HCT116 (cell line): ENCODE data around the gene IL31RA. TPM values are rescaled to one million over a fixed set of nuclear protein-coding genes. Genes with fewer than 3 reads are reported as not detected.

Experiments used
- ATAC-seq: fragments of 200-7000 bp; cut with Tn5 transposase; 2 replicates; pipeline ENCODE4 v1.9.1; 2020; ENCODE audit warnings: mild to moderate bottlenecking, moderate library complexity
- BruUV-seq: library from RNA; stranded (reverse); fragments of 400-500 nt; replicated peaks from 2 replicates; lab custom pipeline; 2021; lab: Mats Ljungman, UMichigan
- CTCF ChIA-PET: fragments of 300-600 bp; sonication (Branson Sonifier 250); formaldehyde crosslinking; loops from one replicate; lab custom pipeline; 2021; ENCODE audit warnings: antibody characterized with exemption; lab: Charles Lee
- POLR2A ChIA-PET: fragments of 300-600, 350-600 bp; sonication (Branson Sonifier 250); formaldehyde crosslinking; loops from one replicate; lab custom pipeline; 2021; ENCODE audit warnings: antibody characterized with exemption; lab: Charles Lee
- RAD21 ChIA-PET, 2 experiments: fragments of 300-600 bp; sonication (Branson Sonifier 250); formaldehyde crosslinking; loops; one replicate each; lab custom pipeline; 2023; ENCODE audit warnings: low total read pairs in 2 of 2; ENCODE audit not compliant: uncharacterized antibody in 2 of 2, unreplicated experiment in 2 of 2, low non-redundant PET in 1 of 2; lab: Charles Lee
- DNase-seq: peaks from one replicate; pipeline ENCODE4 v3.0.0-alpha.2; 2010; ENCODE audit warnings: low read depth, low spot score
- H2AFZ ChIP-seq: fragments of 200-600 bp; shearing (Covaris generic), sonication (generic); 2 replicates; pipeline ENCODE4 v1.6.1; 2017; ENCODE audit warnings: low read depth, mixed run types, mixed read lengths, antibody characterized with exemption, low read length; ENCODE audit not compliant: poor library complexity, severe bottlenecking
- H3K27ac ChIP-seq: 2 replicates; pipeline ENCODE4 v1.5.1; 2012; ENCODE audit warnings: low read depth, low read length
- H3K27me3 ChIP-seq: fragments of 200-600 bp; sonication (generic); 2 replicates; pipeline ENCODE4 v1.6.1; 2016; ENCODE audit warnings: mixed run types, low read length, mixed read lengths; ENCODE audit not compliant: insufficient read depth
- H3K36me3 ChIP-seq, 2 experiments: fragments of 200-500 bp in 1 of 2; fragments of 200-600 bp in 1 of 2; sonication (Bioruptor generic) in 1 of 2; sonication (generic) in 1 of 2; 2 replicates each; pipeline versions ENCODE4 v1.5.1 to v1.6.1; 2014 to 2016; ENCODE audit warnings: low read length in 2 of 2, inconsistent platforms in 1 of 2, mixed read lengths in 1 of 2, mixed run types in 1 of 2; ENCODE audit not compliant: insufficient read depth in 2 of 2, control insufficient read depth in 1 of 2
- H3K4me1 ChIP-seq, 2 experiments: fragments of 200-600 bp in 1 of 2; sonication (generic) in 1 of 2; 2 replicates each; pipeline versions ENCODE4 v1.5.1 to v1.6.1; 2012 to 2017; ENCODE audit warnings: low read length in 2 of 2, inconsistent platforms in 1 of 2, mild to moderate bottlenecking in 1 of 2, mixed read lengths in 1 of 2, mixed run types in 1 of 2, moderate library complexity in 1 of 2; ENCODE audit not compliant: insufficient read depth in 2 of 2, control insufficient read depth in 1 of 2
- H3K4me2 ChIP-seq: fragments of 200-600 bp; sonication (generic); 2 replicates; pipeline ENCODE4 v1.6.1; 2017; ENCODE audit warnings: mixed run types, low read length, mixed read lengths
- H3K4me3 ChIP-seq, 2 experiments: fragments of 200-600 bp in 1 of 2; sonication (generic) in 1 of 2; replicated peaks in 1 of 2; 2 replicates each; pipeline ENCODE4 v1.5.1; 2011 to 2016; ENCODE audit warnings: low read length in 2 of 2, control low read depth in 1 of 2, low read depth in 1 of 2, mild to moderate bottlenecking in 1 of 2, mixed read lengths in 1 of 2, mixed run types in 1 of 2
- H3K79me2 ChIP-seq: fragments of 200-600 bp; sonication (generic); 2 replicates; pipeline ENCODE4 v1.6.1; 2017; ENCODE audit warnings: mild to moderate bottlenecking, mixed run types, low read length, moderate library complexity, mixed read lengths; ENCODE audit not compliant: insufficient read depth
- H3K9ac ChIP-seq: fragments of 200-600 bp; sonication (generic); 2 replicates; pipeline ENCODE4 v1.6.1; 2016; ENCODE audit warnings: low read length, mixed read lengths
- H3K9me2 ChIP-seq: fragments of 200-600 bp; sonication (generic), shearing (Covaris generic); 2 replicates; pipeline ENCODE4 v1.6.1; 2017; ENCODE audit warnings: mixed run types, mild to moderate bottlenecking, moderate library complexity; ENCODE audit not compliant: insufficient read depth
- H3K9me3 ChIP-seq, 2 experiments: fragments of 200-500 bp in 1 of 2; fragments of 200-600 bp in 1 of 2; sonication (Bioruptor generic) in 1 of 2; sonication (generic) in 1 of 2; 2 replicates each; pipeline ENCODE4 v1.6.1; 2014 to 2017; ENCODE audit warnings: low read length in 2 of 2, mixed read lengths in 2 of 2, inconsistent platforms in 1 of 2, low read depth in 1 of 2, mild to moderate bottlenecking in 1 of 2, mixed run types in 1 of 2, moderate library complexity in 1 of 2; ENCODE audit not compliant: control insufficient read depth in 1 of 2, insufficient read depth in 1 of 2
- H4K20me1 ChIP-seq: fragments of 200-600 bp; sonication (generic), shearing (Covaris generic); 2 replicates; pipeline ENCODE4 v1.6.1; 2017; ENCODE audit warnings: mixed run types, mild to moderate bottlenecking, moderate library complexity; ENCODE audit not compliant: insufficient read depth
- ATF3 ChIP-seq: IDR thresholded peaks from 2 replicates; pipeline ENCODE4 v1.6.1; 2012
- CBX3 ChIP-seq: IDR thresholded peaks from 2 replicates; pipeline ENCODE4 v1.6.1; 2012; ENCODE audit warnings: low read depth
- CEBPB ChIP-seq: IDR thresholded peaks from 2 replicates; pipeline ENCODE4 v1.6.1; 2012; ENCODE audit warnings: low read depth
- EGR1 ChIP-seq: IDR thresholded peaks from 2 replicates; pipeline ENCODE4 v1.6.1; 2012; ENCODE audit warnings: low read depth
- ELF1 ChIP-seq: IDR thresholded peaks from 2 replicates; pipeline ENCODE4 v1.6.1; 2012; ENCODE audit warnings: low read depth, borderline replicate concordance
- EZH2 ChIP-seq: fragments of 200-600 bp; sonication (generic); IDR thresholded peaks from 2 replicates; pipeline ENCODE4 v1.6.1; 2017; ENCODE audit warnings: antibody characterized with exemption, mixed run types
- EZH2phosphoT487 ChIP-seq: fragments of 200-600 bp; IDR thresholded peaks from 2 replicates; pipeline ENCODE4 v1.6.1; 2018; ENCODE audit warnings: antibody characterized with exemption, borderline replicate concordance
- FOSL1 ChIP-seq: IDR thresholded peaks from 2 replicates; pipeline ENCODE4 v1.6.1; 2012; ENCODE audit warnings: low read depth
- JUND ChIP-seq: IDR thresholded peaks from 2 replicates; pipeline ENCODE4 v1.6.1; 2012
- MAX ChIP-seq: IDR thresholded peaks from 2 replicates; pipeline ENCODE4 v1.6.1; 2012
- POLR2A ChIP-seq: IDR thresholded peaks from 2 replicates; pipeline ENCODE4 v1.7.0; 2011; ENCODE audit warnings: borderline replicate concordance; ENCODE audit not compliant: insufficient read depth, insufficient read length; ENCODE audit errors: extremely low read depth
- POLR2AphosphoS5 ChIP-seq: IDR thresholded peaks from 2 replicates; pipeline ENCODE4 v1.6.1; 2011; ENCODE audit warnings: mild to moderate bottlenecking, low read depth, low read length, moderate library complexity
- RAD21 ChIP-seq: IDR thresholded peaks from 2 replicates; pipeline ENCODE4 v1.6.1; 2012; ENCODE audit warnings: low read depth, mild to moderate bottlenecking
- SIN3A ChIP-seq: IDR thresholded peaks from 2 replicates; pipeline ENCODE4 v1.6.1; 2012; ENCODE audit warnings: low read depth
- SRF ChIP-seq: IDR thresholded peaks from 2 replicates; pipeline ENCODE4 v1.6.1; 2012; ENCODE audit warnings: low read depth
- TCF7L2 ChIP-seq: IDR thresholded peaks from 2 replicates; pipeline ENCODE4 v1.7.0; 2011; ENCODE audit warnings: borderline replicate concordance, inconsistent platforms; ENCODE audit not compliant: insufficient read depth, insufficient read length; ENCODE audit errors: extremely low read depth
- YY1 ChIP-seq: IDR thresholded peaks from 2 replicates; pipeline ENCODE4 v1.6.1; 2011; ENCODE audit warnings: low read length, low read depth, moderate library complexity, mild to moderate bottlenecking; ENCODE audit not compliant: insufficient replicate concordance; ENCODE audit errors: extremely low read depth
- ZBTB33 ChIP-seq: IDR thresholded peaks from 2 replicates; pipeline ENCODE4 v1.6.1; 2011; ENCODE audit warnings: mild to moderate bottlenecking, low read length, moderate library complexity; ENCODE audit not compliant: insufficient replicate concordance; ENCODE audit errors: extremely low read depth
- ZFX ChIP-seq: fragments of 450-650 bp; IDR thresholded peaks from 2 replicates; pipeline ENCODE4 v1.6.1; 2017
- ZNF274 ChIP-seq: fragments of 200-500 bp; sonication (Bioruptor generic); IDR thresholded peaks from 2 replicates; pipeline ENCODE4 v1.6.1; 2014; ENCODE audit warnings: mild to moderate bottlenecking, low read depth, low read length, inconsistent platforms
- intact Hi-C: fragments of 100-400 bp; cut with micrococcal nuclease; formaldehyde crosslinking; loops from 2 replicates; pipeline ENCODE4 v1.10.0; 2022
- total RNA-seq: library from RNA; stranded (reverse); gene quantifications from one replicate; pipeline ENCODE4 v1.2.1, GENCODE V29; 2021; ENCODE audit not compliant: unreplicated experiment

IL31RA gene
- total RNA-seq, 1 experiment from 2014 or later: 0.59 TPM

- H2AFZ ChIP-seq: no peak overlapping the region
- RAD21 ChIA-PET: no interaction called here
- intact Hi-C loops: no loop called here
- no peaks in the 10 kb centered on the region for H3K9me3 ChIP-seq
- POLR2A ChIA-PET: no interaction called here
- TF ChIP-seq CEBPB (no peak), RAD21 (no peak), TCF7L2 (no peak), JUND (no peak), CBX3 (no peak), SRF (no peak), FOSL1 (no peak), ZNF274 (no peak), ZFX (no peak), SIN3A (no peak)
- no peak for DNase-seq
- no peak overlapping the region for H3K9ac ChIP-seq
- no peaks in the 10 kb centered on the region for H3K79me2 ChIP-seq
- no peak overlapping the region for H3K4me2 ChIP-seq
- H3K27ac ChIP-seq: no peak overlapping the region
- H4K20me1 ChIP-seq: no peaks in the 10 kb centered on the region
- H3K4me3 ChIP-seq: no peak overlapping the region
- no peaks in the 10 kb centered on the region for H3K27me3 ChIP-seq
- no peak for ATAC-seq
- CTCF ChIA-PET: no interaction called here
- no TSS peak for BruUV-seq
- H3K9me2 ChIP-seq: no peaks in the 10 kb centered on the region
- no peaks in the 10 kb centered on the region for H3K36me3 ChIP-seq
- peaks cover 0 to 11% of the 10 kb centered on the region in 2 experiments; a peak in 2 of 4 replicates for H3K4me1 ChIP-seq
These were observed 56.8 kb downstream of the IL31RA start for GRCh38 chr5:55907927-55908326.

- Histone ChIP-seq H3K79me2 (no peaks in the 10 kb centered on the region), H2AFZ (no peak overlapping the region), H3K27me3 (no peaks in the 10 kb centered on the region), H3K4me3 (no peak overlapping the region), H3K9me2 (no peaks in the 10 kb centered on the region), H3K4me2 (no peak overlapping the region), H3K9ac (no peak overlapping the region), H3K27ac (no peak overlapping the region), H3K9me3 (no peaks in the 10 kb centered on the region), H3K36me3 (no peaks in the 10 kb centered on the region), H4K20me1 (no peaks in the 10 kb centered on the region), H3K4me1 (peaks cover 0 to 3% of the 10 kb centered on the region in 2 experiments; a peak in 1 of 4 replicates)
- CTCF ChIA-PET: no interaction called here
- DNase-seq (no peak), ATAC-seq (no peak)
- intact Hi-C loops: no loop called here
- TF ChIP-seq ZBTB33 (no peak), SIN3A (no peak), RAD21 (no peak), EZH2phosphoT487 (no peak), EGR1 (no peak), POLR2A (no peak), EZH2 (no peak), YY1 (no peak), SRF (no peak), ELF1 (no peak), ZNF274 (no peak), JUND (no peak), MAX (no peak), CBX3 (no peak), POLR2AphosphoS5 (no peak), ATF3 (no peak)
- RAD21 ChIA-PET: no interaction called here
- POLR2A ChIA-PET: no interaction called here
- no TSS peak for BruUV-seq
These were observed 57.6 kb downstream of the IL31RA start for GRCh38 chr5:55908804-55909203.
